ENCODE results near the gene THADA.

Gene THADA

DNA sequence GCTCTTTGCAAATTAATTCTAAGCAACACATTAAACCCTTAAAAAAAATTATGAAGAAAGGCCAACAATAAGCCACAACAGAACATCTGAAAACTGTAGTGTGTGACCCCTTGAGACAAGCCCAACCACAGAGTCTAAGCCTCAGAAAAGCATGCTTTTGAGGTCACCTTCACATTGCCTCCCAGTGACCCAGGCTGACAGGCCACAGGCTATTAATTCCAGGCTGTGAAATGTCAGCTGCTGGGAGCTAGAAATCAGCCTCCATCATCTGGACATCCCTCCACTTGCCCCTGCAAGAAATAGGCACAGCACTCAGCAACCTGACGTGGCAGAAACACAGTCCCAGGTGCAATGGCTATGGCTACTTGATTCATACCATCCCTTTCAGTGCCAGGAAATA is 190.0 kb downstream of the THADA start:
- H3K36me3 ChIP-seq (ENCODE audit: low read length) = no peaks in the 10 kb centered on the region
- H3K4me3 ChIP-seq (ENCODE audit: insufficient read depth, low read length, poor library complexity, severe bottlenecking) = no peak overlapping the region
- H3K4me2 ChIP-seq (ENCODE audit: low read depth, low read length, poor library complexity, severe bottlenecking) = no peak overlapping the region
- H3F3A ChIP-seq (ENCODE audit: insufficient read depth) = no peaks in the 10 kb centered on the region
- no peaks in the 10 kb centered on the region for H3K27me3 ChIP-seq (ENCODE audit: low read length)
- H3K9me3 ChIP-seq (ENCODE audit: insufficient read depth, low read length) = no peaks in the 10 kb centered on the region
- H2AFZ ChIP-seq (ENCODE audit: low read depth, low read length, severe bottlenecking) = no peak overlapping the region
- H3K9me2 ChIP-seq (replicated peaks; ENCODE audit: insufficient read depth, low read length) = no peaks in the 10 kb centered on the region
- H3K79me2 ChIP-seq (ENCODE audit: insufficient read depth, low read length) = no peaks in the 10 kb centered on the region
- no peaks in the 10 kb centered on the region for H4K20me1 ChIP-seq (ENCODE audit: low read depth, low read length)
- no peak overlapping the region for H3K9ac ChIP-seq (ENCODE audit: low read length)
- no peak for TF ChIP-seq EZH2phosphoT487 (conservative IDR thresholded peaks at IDR 0.05; ENCODE audit: low read length)
- no peak overlapping the region for H3K27ac ChIP-seq (ENCODE audit: low read depth, low read length)

DNA sequence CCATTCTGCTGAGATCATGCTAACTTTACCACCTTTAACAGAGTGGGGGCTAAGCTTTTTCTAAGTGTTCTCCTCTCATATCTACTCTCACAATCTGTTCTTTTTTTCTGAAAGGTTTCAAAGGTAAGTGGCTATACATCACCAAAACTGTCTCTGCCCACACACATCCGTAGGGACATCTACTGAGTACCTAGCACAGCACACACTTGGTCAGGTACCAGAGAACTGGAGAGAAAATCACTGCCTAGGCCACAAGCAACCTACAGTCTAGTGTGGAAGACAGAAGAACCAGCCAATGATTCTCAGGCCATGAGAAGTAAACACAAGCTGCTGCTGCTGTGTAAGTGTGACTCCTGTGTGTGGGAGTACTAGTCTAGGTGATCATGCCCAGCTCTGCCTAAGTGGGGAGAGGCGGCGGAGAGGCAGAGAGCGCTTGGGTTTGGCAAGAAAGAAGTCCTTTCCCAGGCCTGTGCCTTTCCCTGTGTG is 193.3 kb downstream of the THADA start:
- Histone ChIP-seq H3K9me3 (ENCODE audit: insufficient read depth, low read length) (no peaks in the 10 kb centered on the region), H3K27ac (ENCODE audit: low read depth, low read length) (no peak overlapping the region), H4K20me1 (ENCODE audit: low read depth, low read length) (no peaks in the 10 kb centered on the region), H3K9me2 (replicated peaks; ENCODE audit: insufficient read depth, low read length) (no peaks in the 10 kb centered on the region), H3K79me2 (ENCODE audit: insufficient read depth, low read length) (no peaks in the 10 kb centered on the region), H3K4me3 (ENCODE audit: insufficient read depth, low read length, poor library complexity, severe bottlenecking) (no peak overlapping the region), H3K4me2 (ENCODE audit: low read depth, low read length, poor library complexity, severe bottlenecking) (no peak overlapping the region), H3F3A (ENCODE audit: insufficient read depth) (no peaks in the 10 kb centered on the region), H2AFZ (ENCODE audit: low read depth, low read length, severe bottlenecking) (no peak overlapping the region), H3K9ac (ENCODE audit: low read length) (no peak overlapping the region), H3K27me3 (ENCODE audit: low read length) (no peaks in the 10 kb centered on the region), H3K36me3 (ENCODE audit: low read length) (no peaks in the 10 kb centered on the region)
- no peak for TF ChIP-seq EZH2phosphoT487 (conservative IDR thresholded peaks at IDR 0.05; ENCODE audit: low read length)
- TF ChIP-seq, protein P1, sequence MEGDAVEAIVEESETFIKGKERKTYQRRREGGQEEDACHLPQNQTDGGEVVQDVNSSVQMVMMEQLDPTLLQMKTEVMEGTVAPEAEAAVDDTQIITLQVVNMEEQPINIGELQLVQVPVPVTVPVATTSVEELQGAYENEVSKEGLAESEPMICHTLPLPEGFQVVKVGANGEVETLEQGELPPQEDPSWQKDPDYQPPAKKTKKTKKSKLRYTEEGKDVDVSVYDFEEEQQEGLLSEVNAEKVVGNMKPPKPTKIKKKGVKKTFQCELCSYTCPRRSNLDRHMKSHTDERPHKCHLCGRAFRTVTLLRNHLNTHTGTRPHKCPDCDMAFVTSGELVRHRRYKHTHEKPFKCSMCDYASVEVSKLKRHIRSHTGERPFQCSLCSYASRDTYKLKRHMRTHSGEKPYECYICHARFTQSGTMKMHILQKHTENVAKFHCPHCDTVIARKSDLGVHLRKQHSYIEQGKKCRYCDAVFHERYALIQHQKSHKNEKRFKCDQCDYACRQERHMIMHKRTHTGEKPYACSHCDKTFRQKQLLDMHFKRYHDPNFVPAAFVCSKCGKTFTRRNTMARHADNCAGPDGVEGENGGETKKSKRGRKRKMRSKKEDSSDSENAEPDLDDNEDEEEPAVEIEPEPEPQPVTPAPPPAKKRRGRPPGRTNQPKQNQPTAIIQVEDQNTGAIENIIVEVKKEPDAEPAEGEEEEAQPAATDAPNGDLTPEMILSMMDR (IDR thresholded peaks at IDR 0.05; ENCODE audit: insufficient read depth, low read length, poor library complexity, severe bottlenecking) = no peak

DNA sequence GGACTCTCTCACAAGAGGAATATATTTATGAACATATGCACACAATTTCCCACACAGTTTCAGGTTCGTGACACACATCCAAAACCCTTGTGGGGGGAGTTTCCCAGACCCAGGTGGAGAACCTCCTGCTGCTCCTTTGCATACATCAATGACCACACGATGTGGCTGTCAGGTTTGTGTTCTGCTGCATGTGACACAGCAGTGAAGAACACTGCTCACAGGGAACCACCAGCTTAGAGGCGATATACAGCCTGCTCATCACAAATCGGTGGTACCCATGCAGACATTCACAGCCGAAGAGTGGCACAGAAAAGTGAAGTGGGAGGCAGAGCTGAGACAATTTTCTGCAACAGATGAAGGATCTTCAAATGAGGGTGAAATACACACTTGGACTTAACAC is 193.8 kb downstream of the THADA start:
- no peaks in the 10 kb centered on the region for H3K79me2 ChIP-seq (ENCODE audit: insufficient read depth, low read length)
- H3K27ac ChIP-seq (ENCODE audit: low read depth, low read length) = no peak overlapping the region

DNA sequence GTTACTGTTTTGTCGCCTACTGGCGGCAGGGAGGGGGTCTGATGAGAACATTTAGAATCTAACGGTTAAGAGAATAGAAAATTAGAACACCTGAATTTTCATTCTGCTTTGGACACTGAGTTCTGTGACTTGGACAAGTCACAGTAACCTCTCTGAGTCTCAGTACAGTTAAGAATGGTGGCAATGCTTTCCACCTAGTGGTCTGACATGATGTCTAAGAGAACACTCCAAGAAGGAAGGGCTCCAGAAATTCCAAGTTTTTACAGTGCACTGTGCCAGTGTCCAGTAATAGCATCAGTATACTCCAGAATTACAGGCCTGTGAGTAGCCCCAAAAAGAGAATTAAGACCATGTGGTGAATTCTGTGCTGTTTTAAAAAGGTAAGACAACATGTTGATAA is 195.3 kb downstream of the THADA start:
- no peak overlapping the region for H2AFZ ChIP-seq (ENCODE audit: low read depth, low read length, severe bottlenecking)
- H3K4me3 ChIP-seq (ENCODE audit: insufficient read depth, low read length, poor library complexity, severe bottlenecking) = no peak overlapping the region
- H3K9ac ChIP-seq (ENCODE audit: low read length) = no peak overlapping the region
- TF ChIP-seq, protein P1 (IDR thresholded peaks at IDR 0.05; ENCODE audit: insufficient read depth, low read length, poor library complexity, severe bottlenecking) = no peak
- H3F3A ChIP-seq (ENCODE audit: insufficient read depth) = no peaks in the 10 kb centered on the region
- H3K9me3 ChIP-seq (ENCODE audit: insufficient read depth, low read length) = no peaks in the 10 kb centered on the region
- H3K79me2 ChIP-seq (ENCODE audit: insufficient read depth, low read length) = no peaks in the 10 kb centered on the region
- no peaks in the 10 kb centered on the region for H3K9me2 ChIP-seq (replicated peaks; ENCODE audit: insufficient read depth, low read length)
- no peak overlapping the region for H3K27ac ChIP-seq (ENCODE audit: low read depth, low read length)
- no peaks in the 10 kb centered on the region for H4K20me1 ChIP-seq (ENCODE audit: low read depth, low read length)
- H3K36me3 ChIP-seq (ENCODE audit: low read length) = no peaks in the 10 kb centered on the region
- no peak overlapping the region for H3K4me2 ChIP-seq (ENCODE audit: low read depth, low read length, poor library complexity, severe bottlenecking)
- no peaks in the 10 kb centered on the region for H3K27me3 ChIP-seq (ENCODE audit: low read length)

More for the DNA sequence above, 193.8 kb downstream of the THADA start:
- H2AFZ ChIP-seq (ENCODE audit: low read depth, low read length, severe bottlenecking) = no peak overlapping the region
- TF ChIP-seq, protein P1 (IDR thresholded peaks at IDR 0.05; ENCODE audit: insufficient read depth, low read length, poor library complexity, severe bottlenecking) = no peak
- TF ChIP-seq EZH2phosphoT487 (conservative IDR thresholded peaks at IDR 0.05; ENCODE audit: low read length) = no peak
- H3F3A ChIP-seq (ENCODE audit: insufficient read depth) = no peaks in the 10 kb centered on the region
- no peaks in the 10 kb centered on the region for H3K9me2 ChIP-seq (replicated peaks; ENCODE audit: insufficient read depth, low read length)
- H3K27me3 ChIP-seq (ENCODE audit: low read length) = no peaks in the 10 kb centered on the region
- no peaks in the 10 kb centered on the region for H3K9me3 ChIP-seq (ENCODE audit: insufficient read depth, low read length)
- no peaks in the 10 kb centered on the region for H4K20me1 ChIP-seq (ENCODE audit: low read depth, low read length)
- H3K9ac ChIP-seq (ENCODE audit: low read length) = no peak overlapping the region
- H3K4me2 ChIP-seq (ENCODE audit: low read depth, low read length, poor library complexity, severe bottlenecking) = no peak overlapping the region
- H3K4me3 ChIP-seq (ENCODE audit: insufficient read depth, low read length, poor library complexity, severe bottlenecking) = no peak overlapping the region
- H3K36me3 ChIP-seq (ENCODE audit: low read length) = no peaks in the 10 kb centered on the region
